ENCODE measurements around the gene SPECC1L.

SPECC1L gene

DNA sequence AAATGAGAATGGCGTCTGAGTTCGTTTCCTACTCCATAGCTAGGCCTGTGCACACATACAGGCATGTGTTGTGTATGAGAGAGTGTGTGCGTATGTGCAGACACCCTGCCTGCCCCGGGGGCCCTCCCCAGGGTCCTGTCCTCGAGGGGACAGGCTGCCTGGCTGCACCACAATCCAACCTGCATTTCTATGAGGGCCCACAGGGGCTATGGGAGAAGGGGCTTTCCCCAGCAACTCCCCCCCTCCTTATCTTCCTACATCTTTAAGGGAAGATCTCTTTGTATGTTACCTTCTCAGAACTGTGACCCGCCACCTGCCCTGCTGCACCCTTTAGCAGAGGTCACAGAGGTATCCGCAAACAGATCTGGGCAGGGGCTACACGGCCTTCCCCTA, 171.7 kb downstream of the SPECC1L start:
- no peak for DNase-seq (ENCODE audit: low read depth in 2 of 2)

DNA sequence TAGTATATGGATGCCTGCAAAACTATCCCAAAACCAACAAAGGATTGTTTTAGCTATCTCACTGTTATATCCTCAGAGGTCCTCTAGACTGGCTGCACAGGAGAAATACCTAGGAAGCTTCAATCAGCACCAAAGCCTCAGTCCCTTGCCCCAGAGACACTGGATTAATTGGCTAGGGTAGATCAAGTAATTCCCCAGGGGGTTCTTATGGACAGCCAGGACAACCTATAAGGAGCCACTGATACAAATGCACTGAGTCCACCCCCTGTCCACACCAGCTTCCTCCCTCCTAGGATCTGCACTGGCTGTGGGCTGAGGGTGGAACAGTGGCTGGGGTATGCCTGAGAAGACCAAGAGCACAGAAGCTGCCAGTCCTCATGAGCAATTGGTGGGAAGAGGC, 173.0 kb downstream of the SPECC1L start:
- no peak for DNase-seq (ENCODE audit: low read depth in 2 of 2)

- DNase-seq (ENCODE audit: low read depth in 2 of 2) = no peak
Observed at GRCh38 chr22:24444251-24444650, 173.6 kb downstream of the SPECC1L start.

- DNase-seq (ENCODE audit: low read depth in 2 of 2) = no peak
Observed at GRCh38 chr22:24444729-24445466, 174.3 kb downstream of the SPECC1L start.

- DNase-seq (ENCODE audit: low read depth in 2 of 2) = no peak
Observed at GRCh38 chr22:24445481-24446259, 175.0 kb downstream of the SPECC1L start.

DNA sequence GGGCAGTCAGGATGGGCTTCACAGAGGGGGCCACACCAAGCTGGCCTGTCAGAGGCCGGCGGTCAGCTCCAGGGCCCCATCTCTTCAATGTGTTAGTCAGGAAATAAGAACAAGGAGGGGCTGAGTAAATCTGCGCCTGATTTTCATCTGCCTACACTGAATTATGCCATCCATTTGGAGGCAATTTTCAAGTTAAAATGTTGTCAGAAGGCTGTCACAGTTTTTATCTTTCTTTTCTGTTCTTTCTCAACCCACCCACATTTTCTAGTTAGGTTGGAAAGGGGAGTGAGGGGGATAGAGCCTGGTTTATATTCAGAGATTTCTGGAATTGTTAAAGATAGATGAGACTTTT, 175.6 kb downstream of the SPECC1L start:
- DNase-seq (ENCODE audit: low read depth in 2 of 2) = no peak

DNA sequence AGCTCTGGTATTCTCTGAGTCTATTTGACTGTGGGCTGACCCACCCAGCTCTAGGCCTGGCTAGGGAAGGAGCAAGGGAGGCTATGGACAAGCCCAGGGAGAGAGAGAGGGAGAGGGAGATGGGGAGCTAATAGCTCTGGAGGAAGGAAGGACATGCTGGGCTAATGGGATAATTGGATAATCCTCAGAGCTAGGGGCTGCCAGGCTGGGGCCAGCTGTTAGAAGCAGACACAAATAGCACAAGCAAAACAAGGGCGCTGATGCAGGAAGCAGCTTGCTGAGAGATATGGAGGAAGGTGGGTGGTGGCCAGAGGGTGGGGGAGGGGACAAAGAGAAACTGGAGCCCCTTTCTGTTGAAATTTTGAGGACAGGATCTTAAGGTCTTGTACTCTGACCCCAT, 180.0 kb downstream of the SPECC1L start:
- DNase-seq (ENCODE audit: low read depth in 2 of 2) = no peak

GRCh38 chr22:24451162-24451561, 180.5 kb downstream of the SPECC1L start:
- no peak for DNase-seq (ENCODE audit: low read depth in 2 of 2)

DNA sequence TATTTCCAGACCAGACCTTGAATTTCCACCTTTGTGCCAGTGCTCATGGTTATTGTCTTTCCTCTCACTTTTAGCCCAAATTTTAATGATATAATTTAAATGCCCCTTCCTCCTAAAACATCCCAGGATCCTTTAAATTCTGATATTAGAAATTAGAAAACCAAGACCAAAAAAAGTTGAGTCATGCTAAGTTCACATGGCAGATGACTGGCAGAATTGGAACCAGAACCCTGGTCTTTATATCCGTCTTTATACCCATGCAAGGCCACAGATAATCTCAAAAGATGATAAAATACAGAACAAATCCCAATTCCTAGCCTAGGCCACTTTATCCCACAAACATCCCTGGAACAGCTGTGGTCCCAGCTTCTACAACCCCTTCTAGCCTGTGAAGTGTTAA, 183.2 kb downstream of the SPECC1L start:
- no peak for DNase-seq (ENCODE audit: low read depth in 2 of 2)

DNA sequence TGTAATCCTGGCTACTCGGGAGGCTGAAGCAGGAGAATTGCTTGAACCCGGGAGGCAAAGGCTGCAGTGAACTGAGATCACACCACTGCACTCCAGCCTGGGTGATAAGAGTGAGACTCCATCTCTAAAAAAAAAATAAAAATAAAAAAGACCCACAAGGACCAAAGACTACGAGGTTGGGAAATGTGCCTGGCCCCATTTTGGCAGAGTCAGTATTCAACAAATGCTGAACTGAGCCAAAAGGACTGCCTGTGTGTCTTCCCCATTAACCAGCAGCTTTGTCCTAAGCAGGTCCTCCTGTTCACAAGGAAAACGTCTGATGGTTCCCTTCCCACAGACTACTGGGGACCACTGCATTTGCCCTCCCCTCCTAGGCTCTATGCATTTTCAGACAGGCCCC, 184.4 kb downstream of the SPECC1L start:
- DNase-seq (ENCODE audit: low read depth in 2 of 2) = no peak

DNA sequence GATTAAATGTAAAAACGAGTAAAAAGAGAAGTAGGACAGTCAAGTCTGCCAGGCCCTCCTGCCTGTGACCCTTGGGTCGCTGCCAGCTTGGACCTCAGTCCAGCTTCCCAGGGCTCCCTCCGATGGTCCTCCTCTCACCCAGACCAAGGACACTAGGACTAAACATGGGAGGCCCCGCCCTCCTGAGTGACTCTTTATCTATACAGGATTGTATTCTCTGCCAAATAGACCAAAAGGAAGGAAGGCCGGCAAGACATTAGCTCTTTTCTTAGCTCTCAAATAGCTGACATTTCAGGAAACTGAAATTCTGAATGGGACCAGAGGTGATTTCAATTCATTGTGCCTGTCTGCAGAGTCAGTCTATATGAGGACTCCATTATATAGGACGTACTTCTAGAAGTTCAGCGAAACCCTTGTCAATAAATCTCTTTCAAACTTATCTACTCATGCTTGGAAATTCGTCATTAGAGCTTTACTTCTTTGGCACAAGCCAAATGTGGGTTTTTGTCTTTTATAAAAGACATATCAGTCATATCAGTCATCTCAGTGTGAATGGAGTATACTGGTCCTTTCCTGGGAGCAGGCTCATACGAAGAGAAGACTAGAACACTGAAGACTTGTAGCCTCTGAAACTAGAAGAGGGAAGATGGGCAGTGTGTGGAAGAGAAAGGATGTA, 185.3 kb downstream of the SPECC1L start:
- DNase-seq (ENCODE audit: low read depth in 2 of 2) = no peak

DNA sequence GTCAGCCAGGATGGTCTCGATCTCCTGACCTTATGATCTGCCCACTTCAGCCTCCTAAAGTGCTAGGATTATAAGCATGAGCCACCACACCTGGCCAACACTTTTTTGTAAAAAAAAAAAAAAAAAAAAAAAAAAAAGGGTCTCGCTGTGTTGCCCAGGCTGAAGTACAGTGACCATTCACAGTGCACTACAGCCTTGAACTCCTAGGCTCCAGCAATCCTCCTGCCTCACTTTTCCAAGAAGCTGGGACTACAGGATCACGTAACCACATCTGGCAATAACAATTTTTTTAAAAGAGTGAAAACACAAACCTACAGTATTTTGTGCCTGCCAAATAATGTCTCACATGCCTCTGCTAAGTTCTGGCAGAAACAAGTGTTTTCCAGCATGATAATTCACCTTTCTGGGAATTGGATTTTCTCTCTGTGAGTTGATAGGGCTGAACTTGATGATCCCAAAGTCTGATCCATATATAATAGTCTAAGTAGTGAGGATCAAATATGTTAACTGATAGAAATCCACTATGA, 187.3 kb downstream of the SPECC1L start:
- DNase-seq (ENCODE audit: low read depth in 2 of 2) = no peak

- no peak for DNase-seq (ENCODE audit: low read depth in 2 of 2)
Observed at GRCh38 chr22:24459911-24460310, 189.3 kb downstream of the SPECC1L start.

DNA sequence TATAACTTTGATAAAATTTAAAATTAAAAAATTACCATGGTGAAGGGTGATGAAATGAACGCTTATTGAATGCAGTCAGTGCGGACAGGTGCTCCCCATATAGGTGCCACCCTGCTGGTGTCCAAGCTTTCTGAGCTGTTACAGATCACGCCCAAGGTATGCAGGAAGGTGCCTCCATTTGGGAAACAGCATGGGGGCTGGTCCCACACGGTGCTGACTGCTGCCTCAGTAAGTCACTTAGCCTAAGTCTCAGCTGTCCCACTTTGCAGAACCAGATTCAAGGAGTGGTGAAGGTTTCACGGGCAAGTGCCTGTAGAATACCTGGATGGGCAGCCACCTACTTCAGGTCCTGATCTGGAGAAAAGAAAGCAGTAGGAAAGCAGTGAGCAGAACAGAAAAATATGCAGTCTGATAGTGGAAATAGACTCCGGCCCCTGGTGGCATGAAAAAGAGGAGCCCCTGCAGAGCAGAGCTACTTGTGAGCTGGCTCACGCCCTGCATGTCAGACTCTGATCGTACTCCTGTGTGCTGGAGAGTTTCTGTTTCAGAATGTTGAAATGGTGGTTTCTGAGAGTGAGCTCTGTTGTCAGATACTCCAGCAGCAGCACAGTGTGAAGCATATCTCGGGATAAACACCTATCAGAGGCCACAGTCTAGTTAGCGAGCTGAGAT, 189.9 kb downstream of the SPECC1L start:
- DNase-seq (ENCODE audit: low read depth in 2 of 2) = no peak

DNA sequence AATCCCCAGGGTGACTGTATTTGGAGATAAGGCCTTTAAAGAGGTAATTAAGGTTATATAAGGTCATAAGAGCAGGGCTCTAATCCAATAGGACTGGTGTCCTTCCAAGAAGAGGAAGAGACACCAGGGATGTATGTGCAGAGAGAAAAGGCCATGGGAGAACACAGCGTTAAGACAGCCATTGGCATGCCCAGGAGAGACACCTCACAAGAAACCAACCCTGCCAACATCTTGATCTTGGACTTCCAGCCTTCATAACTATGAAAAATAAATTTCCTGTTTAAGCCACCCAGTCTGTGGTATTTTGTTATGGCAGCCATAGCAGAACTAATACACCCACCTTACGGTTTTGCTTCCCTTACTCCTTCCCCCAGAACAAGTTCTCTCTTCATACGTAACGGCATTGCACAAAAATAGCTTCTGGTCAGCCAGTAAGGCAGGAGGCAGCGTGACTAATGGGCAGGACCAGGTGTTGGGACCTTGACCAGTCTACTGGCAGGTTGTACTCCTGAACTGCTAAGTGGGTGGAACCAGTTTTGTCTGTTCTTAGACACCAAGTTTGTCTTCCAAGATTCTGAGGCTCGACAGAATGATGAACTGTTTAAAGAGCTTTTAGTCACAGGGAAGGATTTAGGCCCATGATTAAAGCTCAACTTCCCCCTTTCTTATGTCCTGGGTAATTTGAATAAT, 192.6 kb downstream of the SPECC1L start:
- DNase-seq (ENCODE audit: low read depth in 2 of 2) = no peak

GRCh38 chr22:24465566-24465965, 194.9 kb downstream of the SPECC1L start:
- peak in 1 of 2 donors; percentile 7 for DNase-seq (ENCODE audit: low read depth in 2 of 2)

DNA sequence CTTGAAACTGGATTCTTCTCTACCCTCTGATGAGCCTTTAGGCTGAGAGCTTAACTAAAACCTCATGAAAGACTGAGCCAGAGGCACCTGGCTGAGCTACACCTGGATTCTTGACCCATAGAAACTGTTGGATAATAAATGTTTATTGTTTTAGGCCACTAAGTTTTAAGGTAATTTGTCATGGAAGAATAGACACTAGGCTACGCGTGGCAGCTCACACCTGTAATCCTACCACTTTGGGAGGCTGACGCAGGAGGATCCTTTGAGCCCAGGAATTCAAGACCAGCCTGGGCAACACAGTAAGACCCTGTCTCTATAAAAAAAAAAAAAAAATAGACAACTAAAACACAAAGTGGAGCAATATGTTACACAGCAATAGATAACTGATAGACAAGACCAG, 195.3 kb downstream of the SPECC1L start:
- DNase-seq (ENCODE audit: low read depth in 2 of 2) = no peak

DNA sequence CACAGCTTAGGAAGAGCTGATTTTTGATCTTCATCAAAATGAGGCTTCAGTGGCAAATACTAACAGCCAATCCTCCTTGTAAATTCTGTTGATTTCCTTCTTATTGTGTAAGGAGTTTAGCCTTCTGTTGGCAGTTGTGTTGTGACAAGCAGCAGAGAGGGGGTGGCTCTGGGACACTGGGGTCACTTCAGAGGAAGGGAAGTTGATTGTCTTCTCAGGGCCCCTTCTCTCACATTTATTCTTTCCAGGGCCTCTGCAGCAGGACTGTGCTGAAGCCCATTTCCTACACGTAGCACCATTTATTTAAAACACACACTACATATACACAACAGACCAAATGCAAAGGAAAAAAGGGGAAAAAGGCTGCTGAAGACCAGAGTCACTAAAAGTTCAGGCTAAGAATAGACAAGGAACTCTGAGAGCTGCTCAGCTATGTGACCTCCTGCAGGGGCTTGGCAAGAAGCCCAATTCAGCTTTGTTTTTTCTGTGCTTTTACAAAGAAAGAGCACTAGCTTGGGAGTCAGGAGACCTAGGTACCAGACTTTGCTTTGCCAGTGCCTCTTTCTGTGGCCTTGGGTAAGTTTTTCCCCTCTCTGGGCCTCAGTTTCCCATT, 196.2 kb downstream of the SPECC1L start:
- DNase-seq (ENCODE audit: low read depth in 2 of 2) = no peak

- DNase-seq (ENCODE audit: low read depth in 2 of 2) = no peak
Observed at GRCh38 chr22:24467340-24467739, 196.7 kb downstream of the SPECC1L start.

Measured in stimulated activated CD4-positive, alpha-beta T cell treated with anti-CD3 and anti-CD28 coated beads, Interleukin-1b, Interleukin-23, amount 100 ng/mL, for 4 hours (primary cell).